Measurements from ENCODE around the gene MCTP1.
A peak's percentile ranks its signal among the peaks of the same experiment; 100 is the strongest.

The MCTP1 gene

GRCh38 chr5:94928891-94929290 is 356.0 kb downstream of the MCTP1 start:
- FAIRE-seq, result no peak

- no peak for FAIRE-seq
Measured at GRCh38 chr5:94920570-94920969, 364.3 kb downstream of the MCTP1 start.

GRCh38 chr5:94916619-94917018 is 368.3 kb downstream of the MCTP1 start:
- FAIRE-seq, result no peak

GRCh38 chr5:94911276-94911675 is 373.6 kb downstream of the MCTP1 start:
- no peak for FAIRE-seq

- FAIRE-seq, result no peak
Measured at GRCh38 chr5:94910721-94911120, 374.2 kb downstream of the MCTP1 start.

- FAIRE-seq, result peak; percentile 75
Measured at GRCh38 chr5:94908889-94909480, 375.9 kb downstream of the MCTP1 start.

GRCh38 chr5:94906750-94907149 is 378.1 kb downstream of the MCTP1 start:
- FAIRE-seq, result no peak

GRCh38 chr5:94903726-94904125 is 381.2 kb downstream of the MCTP1 start:
- no peak for FAIRE-seq

- FAIRE-seq, result no peak
Measured at GRCh38 chr5:94901191-94901979, 383.5 kb downstream of the MCTP1 start.

- no peak for FAIRE-seq
Measured at GRCh38 chr5:94900006-94900505, 384.8 kb downstream of the MCTP1 start.

GRCh38 chr5:94893412-94894135 is 391.3 kb downstream of the MCTP1 start:
- FAIRE-seq, result peak; percentile 45

GRCh38 chr5:94891972-94892371 is 392.9 kb downstream of the MCTP1 start:
- FAIRE-seq, result no peak

GRCh38 chr5:94891565-94891964 is 393.3 kb downstream of the MCTP1 start:
- no peak for FAIRE-seq

- no peak for FAIRE-seq
Measured at GRCh38 chr5:94890907-94891306, 394.0 kb downstream of the MCTP1 start.

- no peak for FAIRE-seq
Measured at GRCh38 chr5:94888674-94889073, 396.2 kb downstream of the MCTP1 start.

- no peak for FAIRE-seq
Measured at GRCh38 chr5:94885931-94886330, 399.0 kb downstream of the MCTP1 start.

- FAIRE-seq, result no peak
Measured at GRCh38 chr5:94884311-94884710, 400.6 kb downstream of the MCTP1 start.

- no peak for FAIRE-seq
Measured at GRCh38 chr5:94872526-94872925, 412.4 kb downstream of the MCTP1 start.

- FAIRE-seq, result no peak
Measured at GRCh38 chr5:94870511-94871183, 414.2 kb downstream of the MCTP1 start.

GRCh38 chr5:94869921-94870320 is 415.0 kb downstream of the MCTP1 start:
- no peak for FAIRE-seq

- no peak for FAIRE-seq
Measured at GRCh38 chr5:94863951-94864350, 420.9 kb downstream of the MCTP1 start.

- FAIRE-seq, result no peak
Measured at GRCh38 chr5:94857111-94857510, 427.8 kb downstream of the MCTP1 start.

GRCh38 chr5:94856257-94856800 is 428.6 kb downstream of the MCTP1 start:
- FAIRE-seq, result no peak

Measured in islet of Langerhans (tissue), 1 donor.